ENCODE measurements around the gene IL4. TPM values are rescaled to one million over a fixed set of nuclear protein-coding genes. Genes with fewer than 3 reads are reported as not detected.

Gene IL4
- total and polyA plus RNA-seq, 2 donors (not counting 3 experiments of a cell fraction or from before 2014, with no cell fraction given): not detected

GRCh38 chr5:132662925-132663770, 10.6 kb upstream of the IL4 start:
- CTCF ChIA-PET: no interaction called here
- Histone ChIP-seq H3K4me2 (ENCODE audit: insufficient read depth, low read length) (no peak overlapping the region), H3K79me2 (ENCODE audit: control insufficient read depth, insufficient read depth, low read length) (no peaks in the 10 kb centered on the region), H3K27me3 (ENCODE audit: control insufficient read depth in 2 of 2, insufficient read depth in 2 of 2, low read length in 2 of 2) (peaks cover 0 to 2% of the 10 kb centered on the region in 2 experiments), H3K9ac (replicated peaks; ENCODE audit: extremely low read depth, insufficient read depth, low read length) (no peak overlapping the region), H3K9me1 (replicated peaks; ENCODE audit: control insufficient read depth, extremely low read depth, insufficient read depth, low read length) (no peaks in the 10 kb centered on the region), H3K9me3 (replicated peaks; ENCODE audit: control insufficient read depth, insufficient read depth, low read length) (no peaks in the 10 kb centered on the region), H4K20me1 (replicated peaks; ENCODE audit: control insufficient read depth, extremely low read depth, insufficient read depth, low read length) (no peaks in the 10 kb centered on the region), H3K4me1 (ENCODE audit: control insufficient read depth, extremely low read depth, insufficient read depth, low read length) (no peaks in the 10 kb centered on the region), H3K4me3 (replicated peaks in 1 of 3; ENCODE audit: insufficient read depth in 1 of 3, low read depth in 1 of 3, low read length in 3 of 3) (no peak overlapping the region), H2AFZ (ENCODE audit: low read depth, low read length) (no peak overlapping the region), H3K36me3 (ENCODE audit: control insufficient read depth in 2 of 2, extremely low read depth in 1 of 2, insufficient read depth in 2 of 2, low read length in 2 of 2) (no peaks in the 10 kb centered on the region), H3K27ac (ENCODE audit: insufficient read depth, low read depth, low read length) (no peak overlapping the region)
- FAIRE-seq (no peak), DNase-seq (ENCODE audit: low read depth, low spot score) (no peak)
- TF ChIP-seq GATA2 (IDR thresholded peaks at IDR 0.05; ENCODE audit: insufficient read depth, insufficient read length, low read depth, low read length): no peak
- no peak for TF ChIP-seq EZH2 (IDR thresholded peaks at IDR 0.05; ENCODE audit: borderline replicate concordance, low read depth, low read length, severe bottlenecking)
- no peak for TF ChIP-seq POLR2AphosphoS5 (IDR thresholded peaks at IDR 0.05; ENCODE audit: insufficient read depth, low read depth, low read length)
- TF ChIP-seq MAX (IDR thresholded peaks at IDR 0.05; ENCODE audit: insufficient read depth, insufficient read length): no peak
- no peak for TF ChIP-seq MYC (IDR thresholded peaks at IDR 0.05; ENCODE audit: low read depth, low read length)
- no peak for TF ChIP-seq JUN (IDR thresholded peaks at IDR 0.05; ENCODE audit: borderline replicate concordance, insufficient read depth, insufficient read length, low read depth)
- TF ChIP-seq FOS (IDR thresholded peaks at IDR 0.05; ENCODE audit: borderline replicate concordance, insufficient read depth, low read length): no peak
- TF ChIP-seq CTCF (IDR thresholded peaks at IDR 0.05; ENCODE audit: extremely low read depth in 1 of 2, insufficient read depth in 1 of 2, low read depth in 1 of 2, low read length in 2 of 2): no peak
- TF ChIP-seq POLR2A (IDR thresholded peaks at IDR 0.05; ENCODE audit: low read depth, low read length): no peak
- dilution Hi-C loops (cut with MboI; ENCODE audit: extremely low pct_ligation_motif_present, low sequenced_read_pairs): no loop called here
- POLR2A ChIA-PET: no interaction called here
- intact Hi-C loops (cut with micrococcal nuclease): loop anchor here (1.0 kb wide), 1 partner anchor 13 kb away; no protein-coding TSS in a partner anchor
- no TSS peak for BruUV-seq (replicated peaks)
